ENCODE results near the gene GOLGA6L24.
"Not testable (repeated sequence)": the region's sequence is repeated elsewhere in the genome, so short reads cannot be mapped to it uniquely, and the experiment has no call there.

Gene GOLGA6L24, protein sequence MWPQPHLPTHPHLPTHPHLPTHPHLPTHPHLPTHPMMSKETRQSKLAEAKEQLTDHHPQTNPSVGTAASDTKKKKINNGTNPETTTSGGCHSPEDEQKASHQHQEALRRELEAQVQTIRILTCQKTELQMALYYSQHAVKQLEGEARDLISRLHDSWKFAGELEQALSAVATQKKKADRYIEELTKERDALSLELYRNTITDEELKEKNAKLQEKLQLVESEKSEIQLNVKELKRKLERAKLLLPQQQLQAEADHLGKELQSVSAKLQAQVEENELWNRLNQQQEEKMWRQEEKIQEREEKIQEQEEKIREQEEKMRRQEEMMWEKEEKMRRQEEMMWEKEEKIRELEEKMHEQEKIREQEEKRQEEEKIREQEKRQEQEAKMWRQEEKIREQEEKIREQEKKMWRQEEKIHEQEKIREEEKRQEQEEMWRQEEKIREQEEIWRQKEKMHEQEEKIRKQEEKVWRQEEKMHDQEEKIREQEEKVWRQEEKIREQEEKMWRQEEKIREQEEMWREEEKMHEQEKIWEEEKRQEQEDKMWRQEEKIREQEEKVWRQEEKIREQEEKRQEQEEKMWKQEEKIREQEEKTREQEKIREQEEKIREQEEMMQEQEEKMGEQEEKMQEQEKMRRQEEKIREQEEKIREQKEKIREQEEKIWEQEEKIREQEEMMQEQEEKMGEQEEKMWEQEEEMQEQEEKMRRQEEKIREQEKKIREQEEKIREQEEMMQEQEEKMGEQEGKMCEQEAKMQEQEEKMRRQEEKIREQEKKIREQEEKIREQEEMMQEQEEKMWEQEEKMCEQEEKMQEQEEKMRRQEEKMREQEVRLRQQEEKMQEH

DNA sequence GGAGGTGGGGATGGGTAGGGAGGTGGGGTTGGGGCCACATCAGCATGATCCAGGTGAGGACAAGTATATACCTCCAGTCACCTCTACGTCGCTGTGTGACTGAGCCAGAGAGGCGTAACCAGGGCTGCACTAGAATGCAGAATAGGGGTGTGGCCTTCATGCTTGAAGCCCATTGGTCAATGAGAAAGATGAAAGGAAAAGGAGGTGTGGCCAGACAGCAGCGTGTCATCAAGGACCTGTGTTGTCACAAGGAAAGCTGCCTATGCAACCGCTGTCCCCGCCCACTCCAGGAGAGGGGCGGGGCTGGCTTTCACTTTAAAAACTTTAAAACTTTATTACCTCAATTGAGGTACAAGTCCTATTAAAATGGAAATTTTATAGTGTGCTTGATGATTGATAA lies at the start of gene GOLGA6L24:
TSS of gene GOLGA6L24 (minus strand) at position 101 of the 400 bp plus-strand sequence. CDS start at position 40, 61 bp downstream.
- in situ Hi-C loops (cut with MboI; ENCODE audit: low sequenced_read_pairs): not testable (repeated sequence)

DNA sequence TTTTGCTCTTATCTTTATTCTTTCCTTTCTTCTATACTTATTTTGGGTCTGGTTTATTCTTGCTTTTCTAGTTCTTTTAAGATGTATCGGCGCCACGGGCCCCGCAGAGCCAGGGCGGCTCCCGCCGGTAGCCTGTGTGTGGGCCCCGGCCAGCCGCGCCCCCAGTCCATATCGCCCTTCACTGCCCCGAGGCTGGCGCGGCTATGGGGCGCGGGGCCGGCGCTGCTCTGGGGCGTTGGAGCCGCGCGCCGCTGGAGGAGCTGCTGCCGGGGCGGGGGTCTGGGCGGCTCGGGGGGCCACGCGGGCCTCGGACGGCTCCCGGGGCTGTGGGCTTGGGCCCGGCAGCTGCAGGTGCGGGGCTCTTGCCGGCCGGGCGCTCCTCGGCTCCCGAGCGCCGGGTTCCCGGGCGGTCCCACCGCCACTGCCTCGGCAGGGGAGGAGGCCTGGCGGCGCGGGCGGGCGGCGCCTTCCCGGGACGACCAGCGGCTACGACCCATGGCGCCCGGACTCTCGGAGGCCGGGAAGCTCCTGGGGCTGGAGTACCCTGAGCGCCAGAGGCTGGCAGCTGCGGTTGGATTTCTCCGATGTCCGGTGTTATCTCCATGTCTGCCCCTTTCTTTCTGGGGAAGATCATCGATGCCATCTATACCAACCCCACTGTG lies 45.0 kb upstream of the GOLGA6L24 start:
- in situ Hi-C loops (cut with MboI; ENCODE audit: low sequenced_read_pairs): not testable (repeated sequence)

DNA sequence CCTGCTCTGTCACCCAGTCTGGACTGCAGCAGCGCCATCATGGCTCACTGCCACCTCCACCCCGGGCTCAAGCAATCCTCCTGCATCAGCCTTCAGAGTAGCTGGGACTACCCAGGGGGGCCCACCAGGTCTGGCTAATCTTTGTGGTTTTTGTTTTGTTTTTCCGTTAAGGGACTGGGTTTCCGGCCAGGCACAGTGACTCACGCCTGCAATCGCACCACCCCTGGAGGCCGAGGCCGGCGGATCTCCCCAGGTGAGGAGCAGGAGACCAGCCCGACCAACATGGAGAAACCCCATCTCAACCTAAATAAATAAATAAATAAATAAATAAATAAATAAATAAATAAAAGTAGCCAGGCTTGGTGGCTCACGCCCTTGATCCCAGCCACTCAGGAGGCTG lies 38.1 kb upstream of the GOLGA6L24 start:
- in situ Hi-C loops (cut with MboI; ENCODE audit: low sequenced_read_pairs): not testable (repeated sequence)

DNA sequence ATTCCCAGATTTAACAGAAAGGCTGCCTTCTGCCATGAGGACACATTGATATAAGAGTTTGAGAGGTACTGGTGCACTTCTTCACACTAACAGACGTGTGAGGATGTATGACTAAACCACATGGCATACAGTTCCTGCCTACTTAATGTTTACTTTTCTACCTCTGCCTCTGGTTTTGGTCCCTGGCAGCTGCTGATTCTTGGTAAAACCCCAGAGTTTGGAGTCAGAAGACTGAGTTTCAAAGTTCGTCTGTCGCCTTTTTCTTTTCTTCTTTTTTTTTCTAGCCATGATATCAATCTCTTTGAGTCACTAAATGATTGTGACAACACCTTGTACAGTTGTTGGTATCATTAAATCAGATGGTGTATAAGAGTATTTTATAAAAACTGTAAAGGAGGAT lies 22.2 kb upstream of the GOLGA6L24 start:
- in situ Hi-C loops (cut with MboI; ENCODE audit: low sequenced_read_pairs): not testable (repeated sequence)

DNA sequence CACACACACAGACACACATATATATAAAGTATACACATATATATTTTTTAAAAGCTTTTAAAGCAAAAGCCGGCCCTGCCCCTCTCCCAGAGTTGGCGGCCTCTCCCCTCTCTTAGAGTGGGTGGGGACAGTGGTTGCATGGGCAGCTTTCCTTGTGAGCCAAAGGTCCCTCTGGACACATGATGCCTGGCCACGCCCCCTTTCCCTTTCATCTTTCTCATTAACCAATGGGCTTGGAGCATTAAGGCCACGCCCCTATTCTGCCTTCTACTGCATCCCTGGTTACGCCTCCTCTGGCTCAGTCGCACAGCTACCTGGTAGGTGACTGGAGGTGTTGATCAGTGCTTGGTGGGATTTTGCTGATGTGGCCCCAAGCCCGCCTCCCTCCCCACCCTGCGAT lies 20.5 kb upstream of the GOLGA6L24 start, which contains the start of gene GOLGA8F:
TSS of gene GOLGA8F (plus strand) at position 301 of the 400 bp plus-strand sequence. CDS start at position 399, 98 bp downstream.
- in situ Hi-C loops (cut with MboI; ENCODE audit: low sequenced_read_pairs): not testable (repeated sequence)

DNA sequence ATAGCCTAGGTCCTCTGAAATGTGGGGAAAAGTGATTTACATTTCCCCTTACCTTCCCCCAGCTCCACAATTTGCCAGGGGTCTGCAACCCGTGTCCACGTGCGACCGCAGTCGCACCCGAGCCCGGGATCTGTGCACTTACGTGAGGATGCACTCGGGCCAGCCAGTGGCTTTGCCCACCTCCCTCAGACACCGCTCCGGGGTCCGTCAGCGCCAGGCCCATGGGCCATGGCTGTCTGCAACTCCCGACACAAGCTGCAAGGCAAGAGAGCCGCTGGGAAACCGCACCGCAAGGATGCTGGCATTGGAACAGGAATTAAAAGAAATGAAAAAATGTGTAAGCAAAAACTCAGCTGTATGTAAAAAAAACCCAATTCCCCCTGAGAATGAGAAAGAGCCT lies 7.6 kb upstream of the GOLGA6L24 start:
- in situ Hi-C loops (cut with MboI; ENCODE audit: low sequenced_read_pairs): not testable (repeated sequence)

DNA sequence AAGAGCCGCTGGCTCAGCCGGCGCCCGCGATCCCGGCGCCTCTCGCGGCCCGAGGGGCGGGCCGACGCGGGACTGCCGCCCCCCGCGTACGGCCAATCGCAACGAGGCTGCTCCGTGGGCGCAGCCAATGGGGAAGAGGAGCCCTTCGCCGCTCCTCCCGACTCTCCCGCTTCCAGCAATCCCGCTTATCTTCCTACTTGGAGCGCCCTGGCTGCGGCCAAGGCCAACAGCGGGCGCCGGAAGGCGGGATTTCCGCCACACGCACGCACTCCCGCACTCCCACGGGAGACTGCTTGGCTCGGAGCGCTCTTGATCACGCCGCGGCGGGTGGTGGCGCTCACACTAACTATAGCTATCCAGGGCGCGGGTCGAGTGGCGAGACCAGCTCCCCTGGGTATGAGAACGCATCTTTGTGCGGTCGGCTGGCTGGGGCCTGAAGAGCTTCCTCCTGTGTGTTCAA lies 35.7 kb downstream of the GOLGA6L24 start, which contains the start of gene HERC2:
TSS of gene HERC2 (minus strand) at position 51 of the 460 bp plus-strand sequence. CDS start 746 bp downstream, outside the sequence.
- in situ Hi-C loops (cut with MboI; ENCODE audit: low sequenced_read_pairs): not testable (repeated sequence)

DNA sequence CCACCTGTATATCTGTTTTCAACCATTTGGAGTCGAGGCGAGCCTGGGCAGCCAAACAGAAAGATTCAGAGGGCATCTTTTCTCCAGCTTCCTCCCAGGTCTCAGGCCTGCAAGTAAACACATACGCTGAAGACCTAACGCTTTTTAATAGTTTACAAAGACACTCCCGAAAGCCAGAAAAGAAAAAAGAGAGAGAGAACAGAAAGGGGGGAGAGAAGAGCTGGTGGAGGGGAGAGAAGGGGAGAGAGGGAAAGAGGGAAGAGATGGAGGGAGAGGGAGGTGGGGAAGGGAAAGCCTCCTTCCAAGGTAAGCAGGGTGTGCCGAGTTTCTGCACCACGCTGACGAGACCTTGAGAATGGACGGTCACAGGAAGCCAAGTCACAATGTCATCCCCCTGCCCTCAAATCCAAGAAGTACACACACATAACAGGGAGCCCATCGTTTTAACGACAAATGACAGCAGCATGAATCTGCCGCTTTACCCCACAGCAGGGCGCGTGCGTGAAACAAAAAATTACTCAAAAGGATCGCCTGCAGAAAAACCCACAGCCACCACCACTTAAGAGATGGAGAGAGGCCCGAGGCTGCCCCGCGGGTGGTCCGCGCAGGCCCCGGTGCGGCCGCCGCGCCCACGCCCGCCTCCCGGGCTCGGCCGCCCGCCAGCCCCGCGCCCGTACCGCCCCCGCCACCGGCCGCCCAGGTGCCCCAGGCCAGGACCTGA lies 36.4 kb downstream of the GOLGA6L24 start:
- in situ Hi-C loops (cut with MboI; ENCODE audit: low sequenced_read_pairs): not testable (repeated sequence)

DNA sequence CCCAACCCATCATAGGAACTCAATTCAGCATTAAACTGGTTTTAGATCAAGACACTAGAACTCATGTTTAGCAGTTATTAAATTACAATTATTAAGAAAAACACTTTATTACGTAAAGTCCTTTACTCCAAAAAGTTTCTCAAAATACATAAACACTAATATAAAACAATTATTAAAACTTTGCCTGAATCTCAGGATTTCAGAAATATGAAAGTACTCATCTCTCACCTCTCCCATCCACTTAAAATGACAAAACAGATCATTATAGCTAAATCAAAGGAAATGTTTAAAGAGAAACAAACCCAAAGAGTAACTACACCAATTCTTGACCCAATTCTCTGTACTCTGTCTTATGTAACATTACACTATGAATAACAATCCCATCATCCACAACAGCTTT lies 38.2 kb downstream of the GOLGA6L24 start:
- in situ Hi-C loops (cut with MboI; ENCODE audit: low sequenced_read_pairs): not testable (repeated sequence)

DNA sequence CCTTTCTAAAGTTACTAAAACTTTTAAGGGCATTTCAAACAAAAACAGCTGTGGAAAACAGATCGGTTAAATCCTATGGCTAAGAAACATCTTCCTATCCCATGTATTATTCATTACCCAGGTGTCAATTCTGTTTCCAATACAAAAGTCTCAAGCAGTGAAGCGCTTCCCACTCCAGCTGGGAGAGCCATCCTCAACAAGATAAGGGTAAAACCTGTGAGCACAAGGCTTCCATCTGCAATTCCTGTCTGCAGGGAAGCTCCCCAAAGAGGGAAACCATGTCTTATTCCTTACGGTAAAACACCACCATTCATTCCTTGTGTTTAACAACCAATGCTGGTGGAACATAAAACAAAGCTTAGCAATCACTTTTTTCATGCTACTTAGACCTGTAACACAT lies 39.1 kb downstream of the GOLGA6L24 start:
- in situ Hi-C loops (cut with MboI; ENCODE audit: low sequenced_read_pairs): not testable (repeated sequence)

DNA sequence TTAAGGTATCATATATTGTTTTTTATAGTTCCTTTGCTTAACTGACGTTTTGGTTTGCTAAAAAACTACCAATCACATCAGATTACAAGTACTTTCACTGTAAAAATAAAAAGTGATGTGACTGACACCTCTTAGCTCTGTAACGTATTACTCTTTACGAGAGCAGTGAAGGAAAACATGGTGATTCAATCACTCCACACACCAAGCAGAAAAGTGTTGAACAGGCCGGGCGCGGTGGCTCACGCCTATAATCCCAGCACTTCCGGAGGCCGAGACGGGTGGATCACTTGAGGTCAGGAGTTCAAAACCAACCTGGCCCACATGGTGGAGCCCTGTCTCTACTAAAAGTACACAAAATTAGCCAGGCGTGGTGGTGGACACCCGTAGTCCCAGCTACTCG lies 39.8 kb downstream of the GOLGA6L24 start:
- in situ Hi-C loops (cut with MboI; ENCODE audit: low sequenced_read_pairs): not testable (repeated sequence)

DNA sequence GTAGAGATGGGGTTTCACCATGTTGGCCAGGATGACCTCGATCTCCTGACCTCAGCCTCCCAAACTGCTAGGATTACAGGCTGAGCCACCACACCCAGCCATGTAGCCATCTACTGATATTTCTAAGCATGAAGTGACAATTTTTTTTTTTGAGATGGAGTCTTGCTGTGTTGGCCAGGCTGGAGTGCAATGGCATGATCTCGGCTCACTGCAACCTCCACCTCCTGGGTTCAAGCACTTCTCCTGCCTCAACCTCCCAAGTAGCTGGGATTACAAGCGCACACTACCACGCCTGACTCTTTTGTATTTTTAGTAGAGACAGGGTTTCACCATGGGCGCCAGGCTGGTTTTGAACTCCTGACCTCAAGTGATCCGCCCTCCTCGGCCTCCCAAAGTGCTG lies 40.9 kb downstream of the GOLGA6L24 start:
- in situ Hi-C loops (cut with MboI; ENCODE audit: low sequenced_read_pairs): not testable (repeated sequence)

DNA sequence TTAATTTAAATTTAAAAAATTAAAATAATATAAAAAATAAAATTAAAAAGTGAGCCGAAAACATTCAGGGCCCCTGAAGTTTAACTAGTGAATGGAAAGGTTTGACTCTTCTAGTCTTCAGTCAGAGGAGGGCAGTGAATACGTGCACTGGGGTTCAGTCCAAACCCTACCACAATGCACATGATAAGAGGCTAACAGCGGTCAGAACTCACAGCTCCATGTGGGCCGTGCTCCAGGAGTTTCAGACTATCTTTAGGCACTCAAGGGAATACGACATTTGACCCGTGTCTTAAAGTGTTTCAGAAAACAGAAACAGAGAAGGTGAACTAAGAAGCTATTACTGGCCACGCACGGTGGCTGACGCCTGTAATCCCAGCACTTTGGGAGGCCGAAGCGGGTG lies 47.4 kb downstream of the GOLGA6L24 start:
- in situ Hi-C loops (cut with MboI; ENCODE audit: low sequenced_read_pairs): not testable (repeated sequence)

DNA sequence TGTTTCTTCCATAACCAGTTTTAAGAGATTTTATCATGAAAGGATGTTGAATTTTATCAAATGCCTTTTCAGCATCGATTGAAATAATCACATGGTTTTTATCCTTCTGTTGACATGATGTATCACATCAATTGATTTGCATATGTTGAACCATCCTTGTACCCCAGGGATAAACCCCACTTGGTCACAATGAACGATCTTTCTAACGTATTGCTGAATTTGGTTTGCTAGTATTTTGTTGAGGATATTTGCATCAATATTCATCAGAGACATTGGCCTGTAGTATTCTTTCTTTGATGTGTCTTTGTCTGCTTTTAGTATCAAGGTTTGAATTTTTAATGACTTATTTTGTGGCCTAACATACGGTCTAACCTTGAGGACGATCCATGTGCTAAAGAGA lies 49.2 kb downstream of the GOLGA6L24 start:
- in situ Hi-C loops (cut with MboI; ENCODE audit: low sequenced_read_pairs): not testable (repeated sequence)
